Epithelial cell of esophagus (primary cell): ENCODE data around the gene IRX4.

Experiments
- DNase-seq: peaks from one replicate; pipeline ENCODE4 v3.0.0; 2010; ENCODE audit warnings: low read depth
- H3K4me3 ChIP-seq: 2 replicates; pipeline ENCODE4 v1.5.1; 2011; ENCODE audit warnings: mild to moderate bottlenecking, low read length, control low read depth
- CTCF ChIP-seq: IDR thresholded peaks from 2 replicates; pipeline ENCODE4 v1.5.1; 2011; ENCODE audit warnings: low read depth, mild to moderate bottlenecking, low read length, control low read depth, inconsistent platforms; ENCODE audit not compliant: insufficient read depth; ENCODE audit errors: missing control alignments

Gene IRX4

GRCh38 chr5:1913578-1913977, 30.9 kb upstream of the IRX4 start:
- no peak overlapping the region for H3K4me3 ChIP-seq
- TF ChIP-seq CTCF, result no peak
- DNase-seq, result no peak

GRCh38 chr5:1912951-1913565, 30.3 kb upstream of the IRX4 start:
- no peak for TF ChIP-seq CTCF
- DNase-seq, result no peak
- H3K4me3 ChIP-seq, result no peak overlapping the region

- TF ChIP-seq CTCF, result no peak
- no peak overlapping the region for H3K4me3 ChIP-seq
- no peak for DNase-seq
Measured at GRCh38 chr5:1911773-1912235, 29.1 kb upstream of the IRX4 start.

- no peak overlapping the region for H3K4me3 ChIP-seq
- no peak for TF ChIP-seq CTCF
- no peak for DNase-seq
Measured at GRCh38 chr5:1910861-1911772, 28.4 kb upstream of the IRX4 start.

GRCh38 chr5:1910081-1910760, 27.5 kb upstream of the IRX4 start:
- DNase-seq, result no peak
- H3K4me3 ChIP-seq, result no peak overlapping the region
- no peak for TF ChIP-seq CTCF

- no peak for DNase-seq
- no peak for TF ChIP-seq CTCF
Measured at GRCh38 chr5:1909346-1909985, 26.7 kb upstream of the IRX4 start.

More at GRCh38 chr5:1909346-1909985, 26.7 kb upstream of the IRX4 start:
- no peak overlapping the region for H3K4me3 ChIP-seq
